GM23248 (cell line): Measurements from ENCODE around the gene IGLON5.

Experiments
- EZH2 ChIP-seq: fragments of 200-600 bp; sonication (generic); IDR thresholded peaks from 2 replicates; pipeline ENCODE4 v1.6.1; 2018; ENCODE audit warnings: antibody characterized with exemption, mild to moderate bottlenecking; ENCODE audit not compliant: insufficient read depth, poor library complexity, severe bottlenecking
- EZH2phosphoT487 ChIP-seq: fragments of 200-600 bp; sonication (generic); IDR thresholded peaks from 2 replicates; pipeline ENCODE4 v1.6.1; 2018; ENCODE audit warnings: antibody characterized with exemption, moderate library complexity, mild to moderate bottlenecking, low read depth; ENCODE audit not compliant: insufficient read depth

DNA sequence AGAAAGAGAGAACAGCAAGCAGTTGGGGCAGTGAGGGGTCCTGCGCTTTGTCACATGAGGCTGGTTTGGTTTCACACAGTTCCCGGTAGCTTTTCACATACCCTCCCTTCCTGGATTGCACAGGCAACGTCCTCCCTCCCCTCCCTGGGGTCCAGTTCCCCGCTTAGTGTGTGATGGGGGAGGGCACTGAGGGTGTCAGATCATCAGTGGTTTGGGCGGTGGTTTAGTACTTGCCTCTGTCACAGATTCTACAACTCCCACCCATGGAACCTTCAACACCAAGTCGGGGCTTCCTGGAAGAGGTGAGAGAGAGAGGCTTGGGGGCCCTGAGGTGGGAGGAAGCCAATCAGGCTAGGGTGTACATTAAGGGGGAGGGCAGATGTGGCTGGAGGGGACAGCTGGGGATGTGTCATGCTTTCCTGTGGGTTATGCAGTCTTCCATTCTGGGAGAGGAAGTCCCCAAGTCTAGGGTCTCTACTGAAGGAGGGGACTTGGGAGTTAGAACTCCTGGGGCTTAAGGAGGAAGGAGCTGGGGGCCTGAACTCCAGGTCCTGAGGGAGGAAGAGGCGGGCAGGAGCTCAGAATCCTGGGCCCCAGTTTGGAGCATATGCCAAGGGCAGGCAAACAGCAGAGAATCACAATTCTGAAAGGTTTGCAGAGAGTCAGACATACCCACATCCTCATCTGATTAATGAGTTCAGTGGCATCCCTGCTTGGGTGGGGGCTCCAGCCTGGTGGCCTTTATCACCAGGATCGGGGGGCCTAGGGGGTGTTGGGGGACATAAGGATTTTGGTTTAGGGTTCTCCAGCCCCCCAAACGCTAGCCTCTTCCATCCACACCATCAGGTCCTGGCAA, 61.4 kb downstream of the IGLON5 start, which contains the start of gene NKG7:
- TF ChIP-seq EZH2phosphoT487 (no peak), EZH2 (no peak)
